Pancreas (tissue), 10 donors: ENCODE measurements around the gene ZFP36L2. TPM values are rescaled to one million over a fixed set of nuclear protein-coding genes. Genes with fewer than 3 reads are reported as not detected.

Source experiments
- ATAC-seq, 4 donors: fragments of 200-7000 bp; cut with Tn5 transposase; one replicate each; pipeline versions ENCODE4 v1.8.0 to v1.9.1; 2020; ENCODE audit warnings: mild to moderate bottlenecking in 4 of 4, moderate library complexity in 4 of 4
- DNase-seq, 6 donors: peaks; one replicate each; pipeline ENCODE4 v3.0.0-alpha.2; 2020
- FAIRE-seq: peaks from 2 replicates; lab custom pipeline; 2012; peaks lifted over from hg19 to GRCh38; lab: Jason Lieb, UNC
- H3K27ac ChIP-seq, 4 donors: fragments of 200-600 bp; sonication (generic); 1 replicate in 3 of 4; 2 replicates in 1 of 4; pipeline versions ENCODE4 v1.5.0 to v1.8.0; 2020
- H3K27me3 ChIP-seq, 4 donors: fragments of 200-600 bp; one replicate each; pipeline ENCODE4 v1.8.0; 2021
- H3K36me3 ChIP-seq, 3 donors: fragments of 200-600 bp; sonication (generic) in 1 of 3; one replicate each; pipeline versions ENCODE4 v1.5.0 to v1.8.0; 2020 to 2021
- H3K4me1 ChIP-seq, 3 donors: fragments of 200-600 bp; one replicate each; pipeline ENCODE4 v1.8.0; 2021
- H3K4me3 ChIP-seq, 4 donors: fragments of 200-600 bp; sonication (generic) in 2 of 4; one replicate each; pipeline versions ENCODE4 v1.5.0 to v1.8.0; 2020 to 2021
- H3K9me3 ChIP-seq, 4 donors: fragments of 200-600 bp; one replicate each; pipeline ENCODE4 v1.8.0; 2021
- WGBS, 2 donors: extraction: QIAGEN DNeasy Blood & Tissue Kit; methylation state at CpG; one replicate each; pipeline ENCODE4 v1.1.7; 2013; 5-methylcytosine and 5-hydroxymethylcytosine counted together
- intact Hi-C, 3 donors: fragments of 100-400 bp; cut with DNase I; formaldehyde crosslinking; loops; one replicate each; pipeline versions ENCODE4 v1.11.1 to v1.14.2; 2022
- polyA plus RNA-seq, 2 donors: library from polyadenylated mRNA; stranded (reverse); fragments of 200-250 nt; gene quantifications; one replicate each; pipeline ENCODE4 v1.2.3, GENCODE V29; 2013
- total RNA-seq, 6 donors: library from RNA; stranded (reverse); fragmentation: NEBNext Ultra II Directional in 4 of 6; extraction: Animal tissue kit (Norgen Biotek cat#: 25700) in 4 of 6; gene quantifications; one replicate each; pipeline versions ENCODE4 v1.2.1 to v1.2.4, GENCODE V29; 2021 to 2023
- TF ChIP-seq, protein P1 (sequence below), 4 donors: fragments of 200-600 bp; sonication (generic) in 3 of 4; IDR thresholded peaks; one replicate each; pipeline versions ENCODE4 v1.5.0 to v1.8.0; 2021; ENCODE audit warnings: antibody characterized with exemption in 4 of 4
- donor health status: healthy with polysubstance abuse.
- donor health status: DM: no; HTN: no; CAD: no; lungs with moderate emphysema.
- donor health status: DM: no; HTN: no; CAD: no.
- donor health status: control.
- donor health status: control.
- donor health status: Bipolar disorder and iron deficiency.
- donor health status: DM: yes; HTN: yes; CAD: no.
- donor health status: DM: no; HTN: no; CAD: no.
- donor health status: DM: no; HTN: no; CAD: no.
- donor health status: DM: yes; HTN: yes; CAD: no.

ZFP36L2 gene, protein sequence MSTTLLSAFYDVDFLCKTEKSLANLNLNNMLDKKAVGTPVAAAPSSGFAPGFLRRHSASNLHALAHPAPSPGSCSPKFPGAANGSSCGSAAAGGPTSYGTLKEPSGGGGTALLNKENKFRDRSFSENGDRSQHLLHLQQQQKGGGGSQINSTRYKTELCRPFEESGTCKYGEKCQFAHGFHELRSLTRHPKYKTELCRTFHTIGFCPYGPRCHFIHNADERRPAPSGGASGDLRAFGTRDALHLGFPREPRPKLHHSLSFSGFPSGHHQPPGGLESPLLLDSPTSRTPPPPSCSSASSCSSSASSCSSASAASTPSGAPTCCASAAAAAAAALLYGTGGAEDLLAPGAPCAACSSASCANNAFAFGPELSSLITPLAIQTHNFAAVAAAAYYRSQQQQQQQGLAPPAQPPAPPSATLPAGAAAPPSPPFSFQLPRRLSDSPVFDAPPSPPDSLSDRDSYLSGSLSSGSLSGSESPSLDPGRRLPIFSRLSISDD
- total RNA-seq (100 to 1,000 TPM in 1 of 6 donors, 10 to 100 TPM in 5; 36.8 to 117 (median 64.8) TPM), polyA plus RNA-seq (10 to 100 TPM; 44.4 to 52.6 TPM)

DNA sequence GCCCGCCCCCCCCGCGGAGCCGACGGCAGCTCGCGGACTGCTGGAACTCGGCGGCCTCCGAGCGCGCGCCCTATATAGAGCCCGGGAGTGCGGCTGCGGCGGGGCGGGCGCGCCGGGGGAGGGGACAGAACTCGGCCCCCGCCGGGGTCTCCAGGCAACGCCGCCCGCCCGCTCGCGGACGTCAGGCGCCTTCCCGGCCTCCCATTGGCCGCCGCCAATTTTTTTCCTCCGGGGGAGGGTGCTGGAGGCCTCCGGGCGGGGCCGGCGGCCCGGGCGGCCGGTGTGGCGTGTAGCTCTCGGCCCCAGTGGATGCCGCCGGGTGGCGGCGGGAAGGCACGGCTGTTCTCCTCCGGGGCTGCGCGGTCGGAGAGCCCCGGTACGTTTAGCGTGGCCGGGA lies at the start of gene ZFP36L2:
ZFP36L2 (minus strand) TSS at position 49 of the 397 bp plus-strand sequence. CDS start 291 bp downstream, outside the sequence.
- WGBS, 2 donors, result 0 to 1% methylated on average over 31 to 58 of the region's 58 CpGs
- Histone ChIP-seq H3K36me3 (peaks cover 0 to 40% (median 16%) of the 10 kb centered on the region in 3 donors), H3K4me3 (peak within 1 kb of the TSS; percentile 87 to 98 (median 92)), H3K9me3 (no peaks in the 10 kb centered on the region), H3K4me1 (peaks cover 21 to 24% (median 21%) of the 10 kb centered on the region in 3 donors), H3K27me3 (no peaks in the 10 kb centered on the region), H3K27ac (peak within 1 kb of the TSS; percentile 86 to 98 (median 96))
- peak; percentile 66 to 79 (median 74) for ATAC-seq
- DNase-seq, result peak; percentile 95 to 99 (median 98)
- intact Hi-C loops, result loop anchor here in 1 of 3 donors (5.0 to 10.0 kb wide), 2 partner anchors 92 to 249 kb away; no protein-coding TSS in a partner anchor
- TF ChIP-seq, protein P1, sequence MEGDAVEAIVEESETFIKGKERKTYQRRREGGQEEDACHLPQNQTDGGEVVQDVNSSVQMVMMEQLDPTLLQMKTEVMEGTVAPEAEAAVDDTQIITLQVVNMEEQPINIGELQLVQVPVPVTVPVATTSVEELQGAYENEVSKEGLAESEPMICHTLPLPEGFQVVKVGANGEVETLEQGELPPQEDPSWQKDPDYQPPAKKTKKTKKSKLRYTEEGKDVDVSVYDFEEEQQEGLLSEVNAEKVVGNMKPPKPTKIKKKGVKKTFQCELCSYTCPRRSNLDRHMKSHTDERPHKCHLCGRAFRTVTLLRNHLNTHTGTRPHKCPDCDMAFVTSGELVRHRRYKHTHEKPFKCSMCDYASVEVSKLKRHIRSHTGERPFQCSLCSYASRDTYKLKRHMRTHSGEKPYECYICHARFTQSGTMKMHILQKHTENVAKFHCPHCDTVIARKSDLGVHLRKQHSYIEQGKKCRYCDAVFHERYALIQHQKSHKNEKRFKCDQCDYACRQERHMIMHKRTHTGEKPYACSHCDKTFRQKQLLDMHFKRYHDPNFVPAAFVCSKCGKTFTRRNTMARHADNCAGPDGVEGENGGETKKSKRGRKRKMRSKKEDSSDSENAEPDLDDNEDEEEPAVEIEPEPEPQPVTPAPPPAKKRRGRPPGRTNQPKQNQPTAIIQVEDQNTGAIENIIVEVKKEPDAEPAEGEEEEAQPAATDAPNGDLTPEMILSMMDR (IDR thresholded peaks at IDR 0.05), result no peak
- FAIRE-seq, result no peak

DNA sequence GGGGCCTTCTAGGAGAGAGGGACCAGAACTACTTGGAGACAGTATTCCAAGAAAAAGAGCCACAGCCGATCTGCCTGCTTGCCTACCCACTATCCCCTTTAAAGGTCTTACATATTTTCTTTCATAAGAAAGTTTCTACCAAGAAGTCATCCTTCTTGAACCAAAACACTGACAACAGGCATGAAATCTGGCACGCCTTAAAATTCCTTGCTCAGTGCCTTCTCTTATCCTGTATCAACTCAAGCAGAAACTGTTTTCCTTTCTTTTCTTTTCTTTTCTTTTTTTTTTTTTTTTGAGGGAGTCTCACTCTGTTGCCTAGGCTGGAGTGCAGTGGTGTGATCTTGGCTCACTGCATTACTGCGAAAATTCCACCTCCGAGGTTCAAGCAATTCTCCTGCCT lies 48.3 kb upstream of the ZFP36L2 start:
- WGBS, 2 donors, result 94 to 98% methylated on average over 4 of the region's 4 CpGs
- DNase-seq, result no peak
- Histone ChIP-seq H3K9me3 (no peaks in the 10 kb centered on the region), H3K27ac (no peak overlapping the region), H3K27me3 (no peaks in the 10 kb centered on the region), H3K36me3 (peaks cover 0 to under 1% (median 0%) of the 10 kb centered on the region in 3 donors), H3K4me1 (peaks cover 0 to 15% (median 0%) of the 10 kb centered on the region in 3 donors), H3K4me3 (no peak overlapping the region)
- ATAC-seq, result no peak
- intact Hi-C loops, result no loop called here
- no peak for FAIRE-seq
- TF ChIP-seq, protein P1 (IDR thresholded peaks at IDR 0.05), result no peak

DNA sequence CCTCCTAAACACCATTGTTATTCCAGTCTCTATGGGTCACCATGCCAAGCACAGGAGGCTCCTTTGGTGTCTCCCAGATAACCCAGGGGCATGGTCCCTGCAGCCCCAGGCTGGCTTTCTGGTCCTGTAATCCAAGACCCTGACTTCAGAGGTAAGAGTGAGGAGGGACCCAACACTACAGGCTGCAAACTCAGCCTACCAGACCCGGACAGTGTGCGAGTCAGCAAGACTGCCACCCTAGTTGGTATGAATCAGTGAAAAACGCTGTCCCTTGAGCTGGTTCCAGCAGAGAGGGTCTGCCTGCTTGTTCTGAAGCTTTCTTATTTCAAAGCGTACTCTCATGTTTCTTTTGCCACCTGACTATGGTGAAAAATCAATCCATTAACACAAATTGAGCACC lies 47.6 kb upstream of the ZFP36L2 start:
- no peak overlapping the region for H3K4me3 ChIP-seq
- ATAC-seq, result no peak
- DNase-seq, result no peak
- no peaks in the 10 kb centered on the region for H3K36me3 ChIP-seq
- H3K27me3 ChIP-seq, result no peaks in the 10 kb centered on the region
- H3K27ac ChIP-seq, result no peak overlapping the region
- TF ChIP-seq, protein P1 (IDR thresholded peaks at IDR 0.05), result no peak
- no peaks in the 10 kb centered on the region for H3K9me3 ChIP-seq
- no peak for FAIRE-seq
- intact Hi-C loops, result no loop called here
- H3K4me1 ChIP-seq, result peaks cover 0 to 15% (median 0%) of the 10 kb centered on the region in 3 donors
- 94 to 97% methylated on average over 4 of the region's 4 CpGs for WGBS, 2 donors

DNA sequence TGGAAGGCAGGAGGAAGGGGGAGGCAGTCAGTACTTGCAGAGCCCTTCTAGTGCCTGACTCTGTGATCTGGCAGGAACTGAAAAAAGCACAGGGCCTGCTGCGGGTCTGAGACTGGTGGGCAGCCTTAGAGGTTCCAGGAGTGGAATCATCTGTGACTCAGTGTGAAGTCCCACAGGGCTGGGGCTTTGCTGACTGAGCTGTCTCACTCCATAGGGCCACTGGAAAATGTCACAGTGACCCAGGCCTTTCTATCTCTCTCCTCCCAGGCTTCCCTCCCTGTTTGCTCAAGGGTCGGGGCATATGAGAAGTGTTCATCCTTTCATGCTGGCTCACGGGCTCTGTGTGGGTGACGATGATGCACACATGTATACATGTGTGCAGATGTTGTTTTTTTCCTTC lies 47.1 kb upstream of the ZFP36L2 start:
- TF ChIP-seq, protein P1 (IDR thresholded peaks at IDR 0.05), result no peak
- 90 to 94% methylated on average over 4 of the region's 4 CpGs for WGBS, 2 donors
- DNase-seq (no peak), FAIRE-seq (no peak), ATAC-seq (no peak)
- H3K9me3 ChIP-seq, result no peaks in the 10 kb centered on the region
- peaks cover 0 to 15% (median 0%) of the 10 kb centered on the region in 3 donors for H3K4me1 ChIP-seq
- no peak overlapping the region for H3K4me3 ChIP-seq
- H3K36me3 ChIP-seq, result no peaks in the 10 kb centered on the region
- intact Hi-C loops, result no loop called here
- no peaks in the 10 kb centered on the region for H3K27me3 ChIP-seq
- H3K27ac ChIP-seq, result no peak overlapping the region
